ENCODE measurements around the gene COL4A6.
"Not testable (repeated sequence)": the region's sequence is repeated elsewhere in the genome, so short reads cannot be mapped to it uniquely, and the experiment has no call there.

Gene COL4A6

GRCh38 chrX:108438110-108438623 is at the start of gene COL4A6:
Gene COL4A6 (minus strand): TSS chrX:108438422. CDS start chrX:108438196, 226 bp downstream.
- DNase-seq (ENCODE audit: low spot score) = no peak

- DNase-seq (ENCODE audit: low spot score) = no peak
These were observed 47.7 kb upstream of the COL4A6 start for GRCh38 chrX:108485960-108486359.

GRCh38 chrX:108484251-108484650 is 46.0 kb upstream of the COL4A6 start:
- no peak for DNase-seq (ENCODE audit: low spot score)

GRCh38 chrX:108481528-108481927 is 43.3 kb upstream of the COL4A6 start:
- DNase-seq (ENCODE audit: low spot score) = not testable (repeated sequence)

GRCh38 chrX:108473979-108474378 is 35.8 kb upstream of the COL4A6 start:
- DNase-seq (ENCODE audit: low spot score) = no peak

GRCh38 chrX:108468486-108468885 is 30.3 kb upstream of the COL4A6 start:
- DNase-seq (ENCODE audit: low spot score) = no peak

- no peak for DNase-seq (ENCODE audit: low spot score)
These were observed 26.4 kb upstream of the COL4A6 start for GRCh38 chrX:108464604-108465003.

GRCh38 chrX:108456971-108457477 is 18.8 kb upstream of the COL4A6 start:
- no peak for DNase-seq (ENCODE audit: low spot score)

- no peak for DNase-seq (ENCODE audit: low spot score)
These were observed 15.6 kb upstream of the COL4A6 start for GRCh38 chrX:108453841-108454240.

- no peak for DNase-seq (ENCODE audit: low spot score)
These were observed 9.1 kb upstream of the COL4A6 start for GRCh38 chrX:108447303-108447702.

- no peak for DNase-seq (ENCODE audit: low spot score)
These were observed 4.8 kb upstream of the COL4A6 start for GRCh38 chrX:108442901-108443464.

- peak; percentile 7 for DNase-seq (ENCODE audit: low spot score)
These were observed 1.9 kb upstream of the COL4A6 start for GRCh38 chrX:108439961-108440696.

GRCh38 chrX:108439426-108439942 is 1.3 kb upstream of the COL4A6 start, which contains the start of gene COL4A5:
Gene COL4A5 (plus strand): TSS chrX:108439838. CDS start chrX:108440126, 288 bp downstream.
- DNase-seq (ENCODE audit: low spot score) = peak; percentile 22

GRCh38 chrX:108437349-108438109 is 693 bp downstream of the COL4A6 start:
- DNase-seq (ENCODE audit: low spot score) = no peak

GRCh38 chrX:108435261-108435660 is 3.0 kb downstream of the COL4A6 start:
- no peak for DNase-seq (ENCODE audit: low spot score)

GRCh38 chrX:108426262-108426661 is 12.0 kb downstream of the COL4A6 start:
- no peak for DNase-seq (ENCODE audit: low spot score)

GRCh38 chrX:108420481-108420880 is 17.7 kb downstream of the COL4A6 start:
- DNase-seq (ENCODE audit: low spot score) = no peak

- no peak for DNase-seq (ENCODE audit: low spot score)
These were observed 18.8 kb downstream of the COL4A6 start for GRCh38 chrX:108419401-108419800.

GRCh38 chrX:108417257-108417656 is 21.0 kb downstream of the COL4A6 start:
- no peak for DNase-seq (ENCODE audit: low spot score)

GRCh38 chrX:108415891-108416290 is 22.3 kb downstream of the COL4A6 start:
- no peak for DNase-seq (ENCODE audit: low spot score)

- DNase-seq (ENCODE audit: low spot score) = no peak
These were observed 23.1 kb downstream of the COL4A6 start for GRCh38 chrX:108415146-108415545.

GRCh38 chrX:108412783-108413182 is 25.4 kb downstream of the COL4A6 start:
- DNase-seq (ENCODE audit: low spot score) = no peak
